ENCODE results near the gene DDX27. TPM values are rescaled to one million over a fixed set of nuclear protein-coding genes. Genes with fewer than 3 reads are reported as not detected.
A peak's percentile ranks its signal among the peaks of the same experiment; 100 is the strongest.

The DDX27 gene
- total and polyA plus RNA-seq, 2 of the 13 experiments (the other 11 are each of a cell fraction or from before 2014, with no cell fraction given): 42.6 to 72.8 TPM

- TF ChIP-seq ZNF407 (CRISPR knock-in tag; IDR thresholded peaks at IDR 0.05; ENCODE audit: not compliant biosample characterization) (no peak), RBFOX2 (IDR thresholded peaks at IDR 0.05; ENCODE audit: low read depth, low read length) (0 out of 2 replicates have a peak, but pooled peaks have one; percentile 16), ZNF598 (CRISPR knock-in tag; IDR thresholded peaks at IDR 0.05; ENCODE audit: borderline replicate concordance) (0 out of 2 replicates have a peak, but pooled peaks have one; percentile 33), RARG (CRISPR knock-in tag; IDR thresholded peaks at IDR 0.05; ENCODE audit: low read depth) (no peak), POLR2A (IDR thresholded peaks at IDR 0.05; ENCODE audit: insufficient read depth in 1 of 2, low read depth in 2 of 2, low read length in 2 of 2) (peak in 1 of 2 experiments; percentile 21; a peak in 1 of 4 replicates), ATF2 (CRISPR knock-in tag; IDR thresholded peaks at IDR 0.05) (0 out of 2 replicates have a peak, but pooled peaks have one; percentile 19), ZFY (CRISPR knock-in tag; IDR thresholded peaks at IDR 0.05) (no peak), HOMEZ (CRISPR knock-in tag; IDR thresholded peaks at IDR 0.05; ENCODE audit: low read depth) (peak; percentile 31; the same call in 1 of the 2 replicates), ZNF772 (CRISPR knock-in tag; IDR thresholded peaks at IDR 0.05) (no peak)
Observed at GRCh38 chr20:49245921-49246740, 26.9 kb downstream of the DDX27 start (continued).
